HEK293T (cell line): Measurements from ENCODE around the gene MICAL1.

Source experiments
- ARNT ChIP-seq: fragments of 450-650 bp; IDR thresholded peaks from 2 replicates; pipeline ENCODE4 v1.6.1; 2017; ENCODE audit warnings: mild to moderate bottlenecking
- BHLHE40 ChIP-seq: fragments of 450-650 bp; IDR thresholded peaks from 2 replicates; pipeline ENCODE4 v1.6.1; 2016; ENCODE audit warnings: mild to moderate bottlenecking, moderate library complexity, borderline replicate concordance
- NFRKB ChIP-seq: fragments of 450-650 bp; IDR thresholded peaks from 2 replicates; pipeline ENCODE4 v1.6.1; 2016; ENCODE audit warnings: mild to moderate bottlenecking, moderate library complexity
- SUZ12 ChIP-seq: fragments of 450-650 bp; IDR thresholded peaks from 2 replicates; pipeline ENCODE4 v1.6.1; 2016; ENCODE audit warnings: mild to moderate bottlenecking
- TARDBP ChIP-seq: fragments of 450-650 bp; IDR thresholded peaks from 2 replicates; pipeline ENCODE4 v1.6.1; 2016

GRCh38 chr6:109436041-109436440, 19.5 kb downstream of the MICAL1 start:
- TF ChIP-seq NFRKB: no peak
- no peak for TF ChIP-seq BHLHE40
- TF ChIP-seq SUZ12: no peak
- no peak for TF ChIP-seq TARDBP
- TF ChIP-seq ARNT: no peak
